Breast epithelium (tissue), 4 donors: ENCODE results near the gene OTOA. TPM values are rescaled to one million over a fixed set of nuclear protein-coding genes. Genes with fewer than 3 reads are reported as not detected.

ENCODE experiments used
- DNase-seq, 2 donors: peaks; one replicate each; pipeline ENCODE4 v3.0.0-alpha.2; 2019; ENCODE audit warnings: low spot score in 2 of 2
- H3K27ac ChIP-seq, 2 donors: fragments of 200-600 bp; sonication (generic) in 1 of 2; one replicate each; pipeline ENCODE4 v1.5.1; 2016 to 2019; ENCODE audit warnings: mild to moderate bottlenecking in 1 of 2
- H3K27me3 ChIP-seq, 2 donors: fragments of 200-600 bp; sonication (generic) in 1 of 2; one replicate each; pipeline versions ENCODE4 v1.5.1 to v1.6.0; 2017 to 2019; ENCODE audit warnings: control low read depth in 1 of 2, mild to moderate bottlenecking in 1 of 2
- H3K36me3 ChIP-seq: fragments of 200-600 bp; one replicate; pipeline ENCODE4 v1.5.1; 2019
- H3K4me1 ChIP-seq, 2 donors: fragments of 200-600 bp; sonication (generic); one replicate each; pipeline ENCODE4 v1.5.1; 2016 to 2019; ENCODE audit warnings: control low read depth in 1 of 2
- H3K4me3 ChIP-seq, 3 donors: fragments of 200-600 bp; sonication (generic); 1 replicate in 2 of 3; 2 replicates in 1 of 3; pipeline ENCODE4 v1.5.1; 2016 to 2019; ENCODE audit warnings: mild to moderate bottlenecking in 3 of 3, moderate library complexity in 2 of 3
- H3K9me3 ChIP-seq, 2 donors: fragments of 200-600 bp; sonication (generic) in 1 of 2; one replicate each; pipeline ENCODE4 v1.5.1; 2016 to 2019; ENCODE audit warnings: control low read depth in 1 of 2
- CTCF ChIP-seq, 3 donors: fragments of 450-650 bp; IDR thresholded peaks; one replicate each; pipeline ENCODE4 v1.5.1; 2016 to 2017; ENCODE audit warnings: antibody characterized with exemption in 3 of 3, mild to moderate bottlenecking in 3 of 3, moderate library complexity in 3 of 3
- POLR2A ChIP-seq: fragments of 450-650 bp; IDR thresholded peaks from one replicate; pipeline ENCODE4 v1.6.1; 2016; ENCODE audit warnings: antibody characterized with exemption, mild to moderate bottlenecking, moderate library complexity
- POLR2AphosphoS5 ChIP-seq, 3 donors: sonication (generic); formaldehyde crosslinking; IDR thresholded peaks; one replicate each; pipeline ENCODE4 v1.6.1; 2017; ENCODE audit warnings: antibody characterized with exemption in 3 of 3
- intact Hi-C: fragments of 100-400 bp; cut with DNase I; formaldehyde crosslinking; loops from one replicate; pipeline ENCODE4 v1.15.1; 2023; ENCODE audit warnings: low total_unique reads
- total RNA-seq, 3 donors: library from RNA; depleted of rRNA; stranded (reverse); fragments of >200 nt; gene quantifications; one replicate each; pipeline ENCODE4 v1.1.0, GENCODE V29; 2016

OTOA gene
- total RNA-seq, 3 donors from 2014 or later: 0.96 to 1.5 TPM; not detected in 1

GRCh38 chr16:21697032-21697431 lies 33.3 kb downstream of the OTOA start:
- Histone ChIP-seq H3K27me3 (no peaks in the 10 kb centered on the region), H3K9me3 (no peaks in the 10 kb centered on the region), H3K4me1 (no peaks in the 10 kb centered on the region), H3K4me3 (no peak overlapping the region), H3K36me3 (no peaks in the 10 kb centered on the region), H3K27ac (no peak overlapping the region)
- intact Hi-C loops: no loop called here
- TF ChIP-seq CTCF (IDR thresholded peaks at IDR 0.05) (no peak), POLR2A (no peak), POLR2AphosphoS5 (IDR thresholded peaks at IDR 0.05) (no peak)
- no peak for DNase-seq

GRCh38 chr16:21698169-21699032 lies 34.6 kb downstream of the OTOA start:
- DNase-seq: no peak
- H3K9me3 ChIP-seq: no peaks in the 10 kb centered on the region
- intact Hi-C loops: no loop called here
- no peak overlapping the region for H3K27ac ChIP-seq
- TF ChIP-seq CTCF (IDR thresholded peaks at IDR 0.05): no peak
- TF ChIP-seq POLR2A: no peak
- no peak for TF ChIP-seq POLR2AphosphoS5 (IDR thresholded peaks at IDR 0.05)
- H3K27me3 ChIP-seq: no peaks in the 10 kb centered on the region
- no peak overlapping the region for H3K4me3 ChIP-seq
- H3K4me1 ChIP-seq: no peaks in the 10 kb centered on the region
- H3K36me3 ChIP-seq: no peaks in the 10 kb centered on the region

- H3K9me3 ChIP-seq: no peaks in the 10 kb centered on the region
- intact Hi-C loops: no loop called here
- no peak overlapping the region for H3K4me3 ChIP-seq
- no peaks in the 10 kb centered on the region for H3K4me1 ChIP-seq
- TF ChIP-seq CTCF (IDR thresholded peaks at IDR 0.05): no peak
- no peak for TF ChIP-seq POLR2AphosphoS5 (IDR thresholded peaks at IDR 0.05)
- TF ChIP-seq POLR2A: no peak
- H3K27ac ChIP-seq: no peak overlapping the region
- no peak for DNase-seq
- H3K27me3 ChIP-seq: no peaks in the 10 kb centered on the region
- no peaks in the 10 kb centered on the region for H3K36me3 ChIP-seq
These were observed 37.5 kb downstream of the OTOA start for GRCh38 chr16:21701271-21701670.

GRCh38 chr16:21702276-21702675 lies 38.5 kb downstream of the OTOA start:
- no peaks in the 10 kb centered on the region for H3K36me3 ChIP-seq
- H3K4me3 ChIP-seq: no peak overlapping the region
- no peaks in the 10 kb centered on the region for H3K27me3 ChIP-seq
- intact Hi-C loops: no loop called here
- no peaks in the 10 kb centered on the region for H3K9me3 ChIP-seq
- no peaks in the 10 kb centered on the region for H3K4me1 ChIP-seq
- DNase-seq: no peak
- no peak overlapping the region for H3K27ac ChIP-seq
- TF ChIP-seq POLR2A (no peak), POLR2AphosphoS5 (IDR thresholded peaks at IDR 0.05) (no peak), CTCF (IDR thresholded peaks at IDR 0.05) (no peak)

- Histone ChIP-seq H3K4me1 (no peaks in the 10 kb centered on the region), H3K27ac (no peak overlapping the region), H3K36me3 (no peaks in the 10 kb centered on the region), H3K27me3 (no peaks in the 10 kb centered on the region), H3K9me3 (no peaks in the 10 kb centered on the region), H3K4me3 (no peak overlapping the region)
- TF ChIP-seq CTCF (IDR thresholded peaks at IDR 0.05) (no peak), POLR2AphosphoS5 (IDR thresholded peaks at IDR 0.05) (no peak), POLR2A (no peak)
- no peak for DNase-seq
- intact Hi-C loops: no loop called here
These were observed 39.4 kb downstream of the OTOA start for GRCh38 chr16:21703156-21703555.
